Measurements from ENCODE around the gene LOXL4. TPM values are rescaled to one million over a fixed set of nuclear protein-coding genes. Genes with fewer than 3 reads are reported as not detected.

LOXL4 gene
- total RNA-seq, 1 donor from 2014 or later = 4.2 TPM

DNA sequence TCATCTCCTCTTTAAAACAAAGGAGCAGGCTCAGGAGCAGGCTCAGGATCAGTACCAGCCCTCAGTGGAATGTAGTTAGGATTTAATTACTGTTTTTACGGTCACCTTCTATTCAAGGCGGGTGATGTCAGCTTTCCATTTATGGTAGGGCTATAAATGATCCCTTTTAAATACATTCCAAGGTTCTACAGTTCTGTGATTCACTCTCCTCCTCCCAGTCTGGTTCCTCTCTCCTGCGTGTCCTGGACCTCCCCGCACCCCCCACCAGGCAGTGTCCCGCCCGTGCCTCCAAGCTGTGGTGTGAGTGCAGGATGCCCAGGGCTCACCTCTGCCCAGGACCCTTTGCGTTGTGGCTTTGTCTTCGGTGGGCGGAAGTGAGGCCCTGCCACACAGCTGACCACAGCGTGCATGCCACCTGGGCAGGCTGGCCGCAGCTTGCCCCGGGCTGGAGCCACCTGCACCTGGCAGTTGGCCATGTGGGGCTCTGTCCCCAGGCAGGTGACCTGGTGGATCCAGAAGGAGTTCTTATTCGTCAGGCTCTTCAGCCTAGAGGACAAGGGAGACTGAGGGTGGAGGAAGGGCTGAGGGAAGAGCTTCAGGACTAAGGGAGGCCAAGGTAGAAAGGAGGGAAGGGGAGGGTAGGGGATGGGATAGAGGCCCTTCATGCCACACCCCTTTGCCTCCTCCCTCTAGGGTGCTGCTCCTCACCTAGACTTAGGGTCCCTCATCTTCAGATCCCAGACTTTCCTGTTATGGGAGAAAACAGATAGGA, 9.1 kb downstream of the LOXL4 start:
- Histone ChIP-seq H3K4me1 (ENCODE audit: control insufficient read depth in 3 of 3, insufficient read depth in 3 of 3, low read length in 3 of 3) (peaks cover 4 to 23% (median 12%) of the 10 kb centered on the region in 3 donors), H3K4me3 (ENCODE audit: low read length in 3 of 3) (no peak overlapping the region), H3K27ac (ENCODE audit: low read depth, low read length) (no peak overlapping the region), H3K27me3 (ENCODE audit: control insufficient read depth in 3 of 3, insufficient read depth in 3 of 3, low read length in 3 of 3) (no peaks in the 10 kb centered on the region), H3K9me3 (ENCODE audit: control insufficient read depth in 3 of 3, low read length in 3 of 3) (no peaks in the 10 kb centered on the region), H3K9ac (ENCODE audit: low read depth in 1 of 3, low read length in 3 of 3) (no peak overlapping the region), H3K36me3 (ENCODE audit: control insufficient read depth in 3 of 3, insufficient read depth in 3 of 3, low read length in 3 of 3) (peaks cover 0 to 9% (median 6%) of the 10 kb centered on the region in 3 donors)

DNA sequence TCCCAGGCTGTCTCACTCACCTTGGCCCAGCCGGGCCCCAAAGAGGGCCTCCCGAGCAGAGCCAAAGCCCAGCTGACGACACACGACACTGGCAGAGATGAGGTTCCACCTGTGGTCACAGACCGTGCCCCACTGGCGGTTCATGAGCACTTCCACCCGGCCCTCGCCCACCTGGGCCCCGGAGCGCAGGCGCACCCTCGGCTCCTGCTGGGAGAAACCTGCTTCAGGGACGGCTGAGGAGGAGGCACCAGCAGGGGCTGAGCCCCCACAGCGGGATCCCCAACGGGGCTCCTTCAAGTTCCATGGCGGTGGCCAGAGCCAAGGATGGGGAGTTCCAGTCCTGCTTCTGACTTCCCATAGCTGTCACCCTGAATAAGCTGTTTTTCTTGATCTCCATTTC, 10.0 kb downstream of the LOXL4 start:
- no peak overlapping the region for H3K9ac ChIP-seq (ENCODE audit: low read depth in 1 of 3, low read length in 3 of 3)
- no peaks in the 10 kb centered on the region for H3K27me3 ChIP-seq (ENCODE audit: control insufficient read depth in 3 of 3, insufficient read depth in 3 of 3, low read length in 3 of 3)
- no peak overlapping the region for H3K27ac ChIP-seq (ENCODE audit: low read depth, low read length)
- H3K9me3 ChIP-seq (ENCODE audit: control insufficient read depth in 3 of 3, low read length in 3 of 3) = no peaks in the 10 kb centered on the region
- H3K4me1 ChIP-seq (ENCODE audit: control insufficient read depth in 3 of 3, insufficient read depth in 3 of 3, low read length in 3 of 3) = peaks cover 4 to 23% (median 12%) of the 10 kb centered on the region in 3 donors
- peaks cover 0 to 13% (median 10%) of the 10 kb centered on the region in 3 donors for H3K36me3 ChIP-seq (ENCODE audit: control insufficient read depth in 3 of 3, insufficient read depth in 3 of 3, low read length in 3 of 3)
- H3K4me3 ChIP-seq (ENCODE audit: low read length in 3 of 3) = no peak overlapping the region

DNA sequence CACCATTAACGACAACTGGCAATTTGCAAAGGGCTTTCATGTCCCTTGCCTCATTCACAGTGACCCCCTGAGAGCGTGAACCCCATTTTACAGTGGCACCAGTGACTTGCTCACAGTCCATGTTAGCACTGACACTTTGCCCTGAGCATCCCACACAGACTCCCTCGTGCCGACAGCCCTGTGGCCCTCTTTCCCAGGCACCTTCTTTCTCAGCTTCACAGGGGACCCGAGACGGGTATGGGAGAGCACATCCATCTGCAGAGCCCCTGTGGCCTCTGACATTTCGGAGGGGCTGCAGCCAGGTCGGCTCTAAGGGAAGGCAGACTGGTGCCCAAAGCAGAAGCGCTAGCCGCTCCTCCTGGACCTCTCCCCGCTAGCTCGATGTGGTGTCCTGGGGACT, 10.8 kb downstream of the LOXL4 start:
- H3K4me3 ChIP-seq (ENCODE audit: low read length in 3 of 3) = no peak overlapping the region
- H3K9ac ChIP-seq (ENCODE audit: low read depth in 1 of 3, low read length in 3 of 3) = no peak overlapping the region
- no peak overlapping the region for H3K27ac ChIP-seq (ENCODE audit: low read depth, low read length)
- H3K4me1 ChIP-seq (ENCODE audit: control insufficient read depth in 3 of 3, insufficient read depth in 3 of 3, low read length in 3 of 3) = peaks cover 4 to 21% (median 7%) of the 10 kb centered on the region in 3 donors
- no peaks in the 10 kb centered on the region for H3K27me3 ChIP-seq (ENCODE audit: control insufficient read depth in 3 of 3, insufficient read depth in 3 of 3, low read length in 3 of 3)
- peaks cover 0 to 17% (median 13%) of the 10 kb centered on the region in 3 donors for H3K36me3 ChIP-seq (ENCODE audit: control insufficient read depth in 3 of 3, insufficient read depth in 3 of 3, low read length in 3 of 3)
- H3K9me3 ChIP-seq (ENCODE audit: control insufficient read depth in 3 of 3, low read length in 3 of 3) = no peaks in the 10 kb centered on the region

DNA sequence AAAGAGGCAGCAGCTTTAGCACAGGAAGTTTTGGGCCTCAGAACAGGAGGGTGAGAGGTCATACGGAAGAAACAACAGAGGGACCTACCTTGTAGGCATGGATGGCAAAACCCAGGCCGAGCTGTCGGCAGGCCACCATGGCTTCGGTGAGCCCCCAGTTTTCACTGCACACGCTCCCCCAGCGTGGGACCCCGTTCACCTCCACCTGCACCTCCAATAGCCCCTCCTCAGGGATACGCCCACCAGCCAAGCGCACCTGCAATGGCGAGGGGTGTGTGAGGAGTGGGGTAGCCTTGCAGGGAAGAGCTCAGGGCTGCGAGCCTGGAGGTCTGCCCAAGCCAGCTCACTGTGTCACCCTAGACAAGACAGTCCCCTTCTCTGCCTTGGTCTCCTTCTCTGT, 11.3 kb downstream of the LOXL4 start:
- H3K36me3 ChIP-seq (ENCODE audit: control insufficient read depth in 3 of 3, insufficient read depth in 3 of 3, low read length in 3 of 3) = peaks cover 0 to 20% (median 16%) of the 10 kb centered on the region in 3 donors
- no peak overlapping the region for H3K9ac ChIP-seq (ENCODE audit: low read depth in 1 of 3, low read length in 3 of 3)
- peaks cover 4 to 21% (median 7%) of the 10 kb centered on the region in 3 donors for H3K4me1 ChIP-seq (ENCODE audit: control insufficient read depth in 3 of 3, insufficient read depth in 3 of 3, low read length in 3 of 3)
- no peaks in the 10 kb centered on the region for H3K9me3 ChIP-seq (ENCODE audit: control insufficient read depth in 3 of 3, low read length in 3 of 3)
- H3K27ac ChIP-seq (ENCODE audit: low read depth, low read length) = no peak overlapping the region
- no peak overlapping the region for H3K4me3 ChIP-seq (ENCODE audit: low read length in 3 of 3)
- H3K27me3 ChIP-seq (ENCODE audit: control insufficient read depth in 3 of 3, insufficient read depth in 3 of 3, low read length in 3 of 3) = no peaks in the 10 kb centered on the region

DNA sequence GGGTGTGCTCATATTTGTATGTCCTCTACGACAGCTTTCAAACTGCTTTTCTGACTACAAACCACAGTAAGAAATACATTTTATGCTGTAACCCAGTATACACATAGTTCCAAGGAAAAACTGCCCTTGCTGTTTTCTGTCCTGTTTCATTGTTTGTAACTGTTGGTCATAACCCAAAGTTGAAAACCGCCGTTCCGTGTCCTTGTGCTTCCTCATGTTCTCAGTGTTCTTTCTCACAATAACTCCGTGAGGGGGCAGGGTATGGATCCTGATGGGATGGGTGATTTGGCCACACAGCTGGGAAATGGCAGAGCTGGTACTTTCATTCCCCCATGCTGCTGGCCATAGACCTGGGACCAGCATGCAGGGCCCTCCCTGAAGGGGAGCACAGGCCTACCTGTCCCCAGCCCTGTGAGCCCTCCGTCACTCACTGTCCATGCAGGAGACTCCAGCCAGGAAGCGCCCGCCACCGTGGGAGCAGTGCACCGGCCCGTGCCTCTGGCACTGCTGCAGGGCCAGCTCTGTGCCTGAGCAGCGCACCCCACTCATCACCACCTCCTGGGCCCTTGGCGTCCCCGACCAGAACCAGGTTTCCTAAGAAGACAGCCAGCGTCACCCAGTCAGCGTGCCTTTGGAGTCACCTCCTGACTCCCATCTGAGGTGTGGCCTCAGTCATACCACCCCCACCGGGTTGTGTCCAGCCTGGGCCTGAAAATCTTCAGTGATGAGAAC, 12.7 kb downstream of the LOXL4 start:
- H3K9me3 ChIP-seq (ENCODE audit: control insufficient read depth in 3 of 3, low read length in 3 of 3) = no peaks in the 10 kb centered on the region
- no peaks in the 10 kb centered on the region for H3K27me3 ChIP-seq (ENCODE audit: control insufficient read depth in 3 of 3, insufficient read depth in 3 of 3, low read length in 3 of 3)
- H3K27ac ChIP-seq (ENCODE audit: low read depth, low read length) = no peak overlapping the region
- H3K9ac ChIP-seq (ENCODE audit: low read depth in 1 of 3, low read length in 3 of 3) = no peak overlapping the region
- H3K4me1 ChIP-seq (ENCODE audit: control insufficient read depth in 3 of 3, insufficient read depth in 3 of 3, low read length in 3 of 3) = peaks cover 4 to 18% (median 7%) of the 10 kb centered on the region in 3 donors
- no peak overlapping the region for H3K4me3 ChIP-seq (ENCODE audit: low read length in 3 of 3)
- peaks cover 2 to 32% (median 16%) of the 10 kb centered on the region in 3 donors for H3K36me3 ChIP-seq (ENCODE audit: control insufficient read depth in 3 of 3, insufficient read depth in 3 of 3, low read length in 3 of 3)

DNA sequence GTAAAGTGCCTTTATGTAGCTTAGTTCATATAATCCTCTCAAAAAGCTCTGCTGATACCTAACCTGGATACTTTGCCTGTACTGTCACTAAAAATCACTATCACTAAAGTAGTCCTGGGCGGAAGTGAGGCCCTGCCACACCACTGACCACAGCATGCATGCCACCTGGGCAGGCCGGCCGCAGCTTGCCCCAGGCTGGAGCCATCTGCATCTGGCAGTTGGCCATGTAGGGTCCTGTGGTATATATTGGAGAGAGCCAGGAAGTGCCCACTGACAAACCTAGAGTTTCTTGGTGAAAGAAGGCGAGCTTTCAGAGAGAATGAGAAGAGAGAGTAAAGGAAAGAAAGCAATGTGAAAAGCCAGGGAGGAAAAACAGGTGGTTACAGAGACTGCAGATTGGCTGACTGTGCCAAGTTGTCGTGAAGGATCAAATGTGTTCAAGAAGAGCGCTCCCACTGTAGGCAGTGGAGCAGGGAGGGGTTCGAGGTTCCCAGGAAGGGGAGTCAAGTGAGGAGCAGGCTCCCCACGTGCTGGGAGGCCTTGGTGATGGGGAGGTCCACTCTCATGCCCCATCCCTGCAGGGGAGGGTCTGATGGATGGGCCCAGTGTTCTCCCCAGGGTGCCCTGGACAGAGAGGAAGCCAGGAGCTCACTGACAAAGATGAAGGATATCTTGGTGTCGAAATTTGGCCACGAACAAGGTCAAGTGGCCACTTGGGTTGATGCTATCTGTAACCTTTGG, 13.6 kb downstream of the LOXL4 start:
- Histone ChIP-seq H3K27ac (ENCODE audit: low read depth, low read length) (no peak overlapping the region), H3K9me3 (ENCODE audit: control insufficient read depth in 3 of 3, low read length in 3 of 3) (no peaks in the 10 kb centered on the region), H3K4me3 (ENCODE audit: low read length in 3 of 3) (no peak overlapping the region), H3K9ac (ENCODE audit: low read depth in 1 of 3, low read length in 3 of 3) (no peak overlapping the region), H3K4me1 (ENCODE audit: control insufficient read depth in 3 of 3, insufficient read depth in 3 of 3, low read length in 3 of 3) (peaks cover 4 to 18% (median 7%) of the 10 kb centered on the region in 3 donors), H3K36me3 (ENCODE audit: control insufficient read depth in 3 of 3, insufficient read depth in 3 of 3, low read length in 3 of 3) (peaks cover 2 to 39% (median 19%) of the 10 kb centered on the region in 3 donors), H3K27me3 (ENCODE audit: control insufficient read depth in 3 of 3, insufficient read depth in 3 of 3, low read length in 3 of 3) (no peaks in the 10 kb centered on the region)

DNA sequence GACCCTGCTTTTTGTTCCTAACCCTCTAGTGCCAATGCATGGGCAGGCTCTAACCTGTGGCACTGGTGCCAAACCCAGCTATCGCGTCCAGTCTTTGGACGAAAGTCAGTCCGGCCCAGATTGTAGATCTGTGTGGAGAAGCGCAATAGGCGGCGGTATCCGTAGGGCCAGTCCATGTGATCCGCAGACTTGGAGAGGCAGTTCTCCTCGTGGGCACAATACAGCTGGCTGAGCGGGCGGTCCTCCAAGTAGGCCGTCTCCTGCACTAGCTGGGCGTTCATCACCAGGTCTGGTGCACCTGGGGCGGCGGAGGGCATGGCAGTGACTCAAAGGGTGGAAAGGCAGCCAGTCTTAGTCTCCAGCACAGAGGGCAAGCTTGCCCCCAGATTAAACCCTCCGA, 14.5 kb downstream of the LOXL4 start:
- Histone ChIP-seq H3K9me3 (ENCODE audit: control insufficient read depth in 3 of 3, low read length in 3 of 3) (no peaks in the 10 kb centered on the region), H3K27ac (ENCODE audit: low read depth, low read length) (no peak overlapping the region), H3K27me3 (ENCODE audit: control insufficient read depth in 3 of 3, insufficient read depth in 3 of 3, low read length in 3 of 3) (no peaks in the 10 kb centered on the region), H3K4me3 (ENCODE audit: low read length in 3 of 3) (no peak overlapping the region), H3K4me1 (ENCODE audit: control insufficient read depth in 3 of 3, insufficient read depth in 3 of 3, low read length in 3 of 3) (peaks cover 3 to 12% (median 4%) of the 10 kb centered on the region in 3 donors), H3K9ac (ENCODE audit: low read depth in 1 of 3, low read length in 3 of 3) (no peak overlapping the region), H3K36me3 (ENCODE audit: control insufficient read depth in 3 of 3, insufficient read depth in 3 of 3, low read length in 3 of 3) (peaks cover 2 to 48% (median 26%) of the 10 kb centered on the region in 3 donors)

DNA sequence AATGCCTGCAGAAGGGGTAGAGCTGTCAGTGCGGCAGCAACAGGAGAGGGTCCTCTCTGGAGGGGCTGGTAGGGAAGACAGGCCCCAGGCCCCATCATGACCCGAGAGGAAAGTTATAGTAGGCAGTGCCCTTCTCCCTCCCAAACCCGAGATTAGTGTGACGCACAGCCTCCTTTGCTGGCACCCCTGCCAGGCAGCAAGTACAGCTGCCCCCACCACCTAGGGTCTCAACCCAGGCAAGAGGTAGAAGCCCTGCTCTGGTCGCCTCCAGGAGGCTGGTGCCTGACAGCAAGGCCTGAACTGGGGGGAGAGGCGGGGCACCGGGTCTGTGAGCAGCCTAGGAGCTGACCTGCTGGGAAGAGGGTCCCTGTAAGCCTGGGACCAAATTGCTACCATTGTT, 15.5 kb downstream of the LOXL4 start:
- Histone ChIP-seq H3K4me3 (ENCODE audit: low read length in 3 of 3) (no peak overlapping the region), H3K27ac (ENCODE audit: low read depth, low read length) (no peak overlapping the region), H3K9ac (ENCODE audit: low read depth in 1 of 3, low read length in 3 of 3) (no peak overlapping the region), H3K4me1 (ENCODE audit: control insufficient read depth in 3 of 3, insufficient read depth in 3 of 3, low read length in 3 of 3) (peaks cover 2 to 13% (median 8%) of the 10 kb centered on the region in 3 donors), H3K9me3 (ENCODE audit: control insufficient read depth in 3 of 3, low read length in 3 of 3) (no peaks in the 10 kb centered on the region), H3K36me3 (ENCODE audit: control insufficient read depth in 3 of 3, insufficient read depth in 3 of 3, low read length in 3 of 3) (peaks cover 10 to 50% (median 36%) of the 10 kb centered on the region in 3 donors), H3K27me3 (ENCODE audit: control insufficient read depth in 3 of 3, insufficient read depth in 3 of 3, low read length in 3 of 3) (no peaks in the 10 kb centered on the region)

DNA sequence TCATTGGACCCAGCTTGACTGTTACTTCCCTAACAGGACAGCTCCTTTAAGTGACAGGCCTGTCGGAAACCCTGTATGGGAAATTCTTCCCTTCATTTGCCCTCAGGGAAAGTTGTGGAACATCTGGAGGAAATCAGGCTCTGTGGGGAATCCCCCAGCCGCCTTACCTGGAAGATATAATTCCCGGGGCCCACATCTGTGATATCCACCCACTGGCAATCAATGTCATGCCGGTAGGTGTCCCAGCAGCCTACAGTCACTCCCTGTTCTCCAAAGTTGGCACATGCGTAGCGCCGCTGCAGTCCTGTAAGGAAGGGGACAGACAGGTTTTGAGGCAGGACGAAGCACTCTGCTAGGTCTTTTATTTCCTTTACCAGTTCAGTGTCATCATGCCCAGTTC, 16.6 kb downstream of the LOXL4 start:
- H3K9me3 ChIP-seq (ENCODE audit: control insufficient read depth in 3 of 3, low read length in 3 of 3) = no peaks in the 10 kb centered on the region
- no peak overlapping the region for H3K4me3 ChIP-seq (ENCODE audit: low read length in 3 of 3)
- no peak overlapping the region for H3K27ac ChIP-seq (ENCODE audit: low read depth, low read length)
- no peaks in the 10 kb centered on the region for H3K27me3 ChIP-seq (ENCODE audit: control insufficient read depth in 3 of 3, insufficient read depth in 3 of 3, low read length in 3 of 3)
- peaks cover 13 to 23% (median 18%) of the 10 kb centered on the region in 3 donors for H3K4me1 ChIP-seq (ENCODE audit: control insufficient read depth in 3 of 3, insufficient read depth in 3 of 3, low read length in 3 of 3)
- peaks cover 10 to 50% (median 33%) of the 10 kb centered on the region in 3 donors for H3K36me3 ChIP-seq (ENCODE audit: control insufficient read depth in 3 of 3, insufficient read depth in 3 of 3, low read length in 3 of 3)
- no peak overlapping the region for H3K9ac ChIP-seq (ENCODE audit: low read depth in 1 of 3, low read length in 3 of 3)

All from skeletal muscle tissue (tissue), 4 donors.